AG04449 (cell line): ENCODE measurements around the gene ADRM1.

Experiments used
- CTCF ChIA-PET: fragments of 350-600 bp; formaldehyde crosslinking; extraction: SDS; loops from one replicate; lab custom pipeline; 2021; ENCODE audit warnings: antibody characterized with exemption; lab: Yijun Ruan, JAX
- POLR2A ChIA-PET: fragments of 400-600, 350-600 bp; formaldehyde crosslinking; extraction: SDS; loops from one replicate; lab custom pipeline; 2020; ENCODE audit warnings: antibody characterized with exemption, inconsistent platforms; lab: Yijun Ruan, JAX
- DNase-seq: peaks from one replicate; pipeline ENCODE4 v3.0.0-alpha.2; 2010; ENCODE audit warnings: low read depth, low spot score
- H3K4me3 ChIP-seq: 2 replicates; pipeline ENCODE4 v1.5.1; 2011; ENCODE audit warnings: low read depth, mild to moderate bottlenecking, control low read depth, low read length
- CTCF ChIP-seq: IDR thresholded peaks from one replicate; pipeline ENCODE4 v1.5.1; 2011; ENCODE audit warnings: mild to moderate bottlenecking, moderate library complexity, low read length, control low read depth, inconsistent platforms; ENCODE audit not compliant: insufficient read depth; ENCODE audit errors: missing control alignments

Gene ADRM1, protein sequence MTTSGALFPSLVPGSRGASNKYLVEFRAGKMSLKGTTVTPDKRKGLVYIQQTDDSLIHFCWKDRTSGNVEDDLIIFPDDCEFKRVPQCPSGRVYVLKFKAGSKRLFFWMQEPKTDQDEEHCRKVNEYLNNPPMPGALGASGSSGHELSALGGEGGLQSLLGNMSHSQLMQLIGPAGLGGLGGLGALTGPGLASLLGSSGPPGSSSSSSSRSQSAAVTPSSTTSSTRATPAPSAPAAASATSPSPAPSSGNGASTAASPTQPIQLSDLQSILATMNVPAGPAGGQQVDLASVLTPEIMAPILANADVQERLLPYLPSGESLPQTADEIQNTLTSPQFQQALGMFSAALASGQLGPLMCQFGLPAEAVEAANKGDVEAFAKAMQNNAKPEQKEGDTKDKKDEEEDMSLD

DNA sequence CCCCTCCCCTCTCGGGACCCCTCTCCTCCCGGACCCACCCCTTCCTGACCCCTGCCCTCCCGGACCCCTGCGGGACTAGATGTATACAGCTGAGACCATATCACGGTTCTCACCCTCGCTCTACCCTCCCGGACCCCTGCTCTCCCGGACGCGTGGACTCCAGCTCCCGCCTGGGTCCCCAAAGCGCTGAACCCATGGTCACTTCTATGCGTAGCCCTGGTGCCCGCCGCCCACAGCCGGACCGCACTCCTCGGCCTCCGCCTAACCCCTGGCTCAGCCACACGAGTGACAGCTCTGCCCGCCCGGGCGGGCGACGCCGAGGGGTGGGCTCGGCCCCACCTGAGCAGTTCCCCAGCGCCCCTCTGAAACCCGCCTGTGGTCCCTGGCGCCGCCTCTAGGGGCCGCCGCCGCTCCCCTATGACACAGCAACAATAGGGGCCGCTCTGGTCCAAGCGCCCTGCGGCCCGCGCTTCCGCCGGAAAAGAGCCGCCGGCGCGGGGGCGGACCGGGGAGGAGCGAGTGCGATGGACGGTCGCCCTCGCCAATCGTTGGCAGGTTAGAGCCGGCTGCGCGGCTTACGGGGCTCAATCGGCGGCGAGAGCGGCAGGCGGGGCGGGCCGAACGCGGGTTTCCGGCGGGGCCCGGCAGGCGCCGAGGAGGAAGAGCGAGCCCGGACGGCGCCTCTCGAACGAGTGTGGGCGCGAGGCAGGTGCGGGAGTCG is at the start of gene ADRM1:
Gene ADRM1 (plus strand): TSS at position 657 of the 721 bp plus-strand sequence. CDS start 572 bp downstream, outside the sequence.
- CTCF ChIA-PET, result interaction anchor here (0.6 to 5.9 kb wide), 17 partner anchors 8 to 98 kb away, joined by 3 to 115 read pairs (median 5); partner anchors contain the start of genes LAMA5 and RPS21
- TF ChIP-seq CTCF, result peak; percentile 98
- H3K4me3 ChIP-seq, result peak within 1 kb of the TSS; percentile 81
- POLR2A ChIA-PET, result no interaction called here
- peak; percentile 69 for DNase-seq

DNA sequence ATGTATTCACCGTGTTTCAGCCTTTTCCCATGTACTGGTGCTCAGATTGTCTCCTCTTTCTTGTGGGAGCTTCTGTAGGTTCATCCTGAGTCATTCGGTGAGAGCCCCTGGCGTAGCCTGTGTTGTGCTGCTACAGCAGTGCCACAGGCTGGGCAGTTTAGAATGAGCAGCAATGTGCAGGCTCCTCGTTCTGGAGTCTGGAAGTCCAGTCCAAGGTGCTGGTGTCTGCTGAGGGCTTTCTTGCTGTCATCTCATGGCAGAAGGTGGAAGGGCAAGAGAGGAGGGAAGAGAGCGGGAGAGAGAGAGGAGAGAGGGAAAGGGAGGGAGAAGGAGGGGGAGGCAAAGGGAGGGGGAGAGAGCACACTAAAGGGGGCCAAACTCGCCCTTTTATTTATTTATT is 49.4 kb upstream of the ADRM1 start:
- no peak for DNase-seq
- H3K4me3 ChIP-seq, result no peak overlapping the region
- CTCF ChIA-PET, result interaction anchor here (1.5 kb wide), 1 partner anchor 12 kb away, joined by 4 read pairs; no protein-coding TSS in a partner anchor
- POLR2A ChIA-PET, result no interaction called here
- no peak for TF ChIP-seq CTCF

GRCh38 chr20:62254021-62254724 is 48.6 kb upstream of the ADRM1 start:
- ChIA-PET POLR2A (no interaction called here), CTCF (interaction anchor here (1.3 to 1.5 kb wide), 2 partner anchors 12 to 35 kb away, joined by 3 to 4 read pairs; no protein-coding TSS in a partner anchor)
- no peak for DNase-seq
- H3K4me3 ChIP-seq, result no peak overlapping the region
- TF ChIP-seq CTCF, result no peak

DNA sequence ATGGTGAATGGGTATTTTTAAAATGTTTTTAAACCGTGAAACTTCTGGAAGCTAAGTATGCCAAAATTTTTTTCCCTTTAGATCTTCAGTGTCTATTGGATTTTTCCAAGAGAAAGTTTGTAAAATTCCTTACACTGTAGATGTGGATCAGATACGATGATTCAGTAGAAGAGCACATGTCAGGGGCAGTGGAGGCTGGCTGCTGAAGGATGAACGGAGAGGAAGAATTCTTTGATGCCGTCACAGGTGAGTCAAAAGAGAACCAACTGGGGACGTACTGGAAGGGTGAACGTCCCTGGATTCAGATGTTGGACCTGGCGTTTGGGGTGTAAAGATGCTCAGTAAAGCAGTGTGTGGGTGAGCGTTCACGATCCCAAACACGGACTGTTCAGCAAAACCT is 46.8 kb upstream of the ADRM1 start:
- POLR2A ChIA-PET, result no interaction called here
- CTCF ChIA-PET, result no interaction called here
- TF ChIP-seq CTCF, result no peak

DNA sequence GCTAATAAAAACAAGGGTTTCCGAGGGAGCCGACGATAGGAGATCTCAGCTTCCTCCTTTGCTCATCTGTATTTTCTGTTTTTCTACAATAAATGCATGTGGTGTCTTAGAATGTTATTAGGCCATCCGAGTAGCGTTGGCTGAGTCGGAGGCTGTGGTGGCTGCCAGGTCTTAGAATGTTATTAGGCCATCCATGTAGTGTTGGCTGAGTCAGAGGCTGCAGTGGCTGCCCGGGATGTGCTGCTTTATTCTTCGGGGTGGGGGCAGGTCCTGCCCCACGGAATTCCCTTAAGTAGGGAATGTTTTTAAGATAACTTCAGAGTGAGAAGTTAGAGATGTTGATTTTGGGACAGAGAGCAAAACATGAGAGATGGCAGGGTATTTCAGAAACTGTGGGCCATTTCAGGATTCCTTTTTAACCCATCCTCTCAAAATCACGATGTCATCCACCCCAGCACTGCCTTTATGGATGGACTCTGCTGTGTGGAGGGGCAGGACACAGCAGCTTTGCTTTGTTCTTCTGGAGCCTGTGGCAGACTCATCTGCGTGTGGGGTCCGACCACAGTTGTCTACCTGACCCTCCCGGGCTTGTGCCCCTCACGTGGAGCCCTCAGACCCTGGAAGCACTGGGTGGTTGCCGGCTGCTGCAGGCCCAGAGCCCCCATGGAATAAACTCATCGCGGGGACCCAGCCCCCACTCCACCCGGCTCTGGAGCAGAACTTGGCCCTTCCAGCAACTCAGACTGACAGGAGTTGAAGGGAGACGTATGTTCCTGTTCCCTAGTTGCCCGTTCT is 44.1 kb upstream of the ADRM1 start:
- H3K4me3 ChIP-seq, result no peak overlapping the region
- DNase-seq, result peak; percentile 47
- POLR2A ChIA-PET, result no interaction called here
- CTCF ChIA-PET, result interaction anchor here (1.1 to 4.7 kb wide), 2 partner anchors 13 to 247 kb away, joined by 3 to 15 read pairs; no protein-coding TSS in a partner anchor
- no peak for TF ChIP-seq CTCF

More for the DNA sequence above, 46.8 kb upstream of the ADRM1 start:
- no peak for DNase-seq
- H3K4me3 ChIP-seq, result no peak overlapping the region
